ENCODE results near the gene KATNAL1. TPM values are rescaled to one million over a fixed set of nuclear protein-coding genes. Genes with fewer than 3 reads are reported as not detected.

Gene KATNAL1
- total RNA-seq, 4 donors from 2014 or later: 5.9 to 9.4 (median 7.5) TPM

GRCh38 chr13:30163441-30163840 is 143.9 kb downstream of the KATNAL1 start:
- Histone ChIP-seq H3K9me3 (no peaks in the 10 kb centered on the region), H3K27ac (no peak overlapping the region), H3K4me3 (no peak overlapping the region), H3K4me1 (no peaks in the 10 kb centered on the region), H3K27me3 (no peaks in the 10 kb centered on the region), H3K36me3 (no peaks in the 10 kb centered on the region)
- DNase-seq (ENCODE audit: low spot score in 2 of 2): peak in 1 of 2 donors; percentile 25
- TF ChIP-seq POLR2A (IDR thresholded peaks at IDR 0.05) (no peak), EP300 (IDR thresholded peaks at IDR 0.05) (no peak), CTCF (IDR thresholded peaks at IDR 0.05) (no peak), POLR2AphosphoS5 (IDR thresholded peaks at IDR 0.05) (no peak)
- WGBS: 97% methylated on average over 2 of the region's 2 CpGs

GRCh38 chr13:30159446-30159839 is 147.9 kb downstream of the KATNAL1 start:
- H3K9me3 ChIP-seq: no peaks in the 10 kb centered on the region
- no peaks in the 10 kb centered on the region for H3K36me3 ChIP-seq
- 35% methylated on average over 4 of the region's 4 CpGs for WGBS
- H3K27ac ChIP-seq: no peak overlapping the region
- no peak overlapping the region for H3K4me3 ChIP-seq
- no peak for DNase-seq (ENCODE audit: low spot score in 2 of 2)
- no peaks in the 10 kb centered on the region for H3K4me1 ChIP-seq
- no peak for TF ChIP-seq POLR2AphosphoS5 (IDR thresholded peaks at IDR 0.05)
- TF ChIP-seq EP300 (IDR thresholded peaks at IDR 0.05): no peak
- no peaks in the 10 kb centered on the region for H3K27me3 ChIP-seq

GRCh38 chr13:30158774-30159445 is 148.4 kb downstream of the KATNAL1 start:
- WGBS: 77% methylated on average over 8 of the region's 8 CpGs
- Histone ChIP-seq H3K4me1 (no peaks in the 10 kb centered on the region), H3K27me3 (peaks cover 2% of the 10 kb centered on the region), H3K36me3 (no peaks in the 10 kb centered on the region), H3K27ac (no peak overlapping the region), H3K4me3 (no peak overlapping the region), H3K9me3 (no peaks in the 10 kb centered on the region)
- TF ChIP-seq EP300 (IDR thresholded peaks at IDR 0.05) (no peak), CTCF (IDR thresholded peaks at IDR 0.05) (peak; percentile 4 to 17), POLR2AphosphoS5 (IDR thresholded peaks at IDR 0.05) (no peak)
- DNase-seq (ENCODE audit: low spot score in 2 of 2): no peak

GRCh38 chr13:30157616-30157993 is 149.7 kb downstream of the KATNAL1 start:
- no peak overlapping the region for H3K27ac ChIP-seq
- no peaks in the 10 kb centered on the region for H3K4me1 ChIP-seq
- no peaks in the 10 kb centered on the region for H3K36me3 ChIP-seq
- no peak for TF ChIP-seq POLR2A (IDR thresholded peaks at IDR 0.05)
- no peak for TF ChIP-seq CTCF (IDR thresholded peaks at IDR 0.05)
- TF ChIP-seq POLR2AphosphoS5 (IDR thresholded peaks at IDR 0.05): no peak
- no peak for TF ChIP-seq EP300 (IDR thresholded peaks at IDR 0.05)
- 58% methylated on average over 7 of the region's 7 CpGs for WGBS
- H3K27me3 ChIP-seq: peaks cover 5% of the 10 kb centered on the region
- H3K9me3 ChIP-seq: no peaks in the 10 kb centered on the region
- no peak for DNase-seq (ENCODE audit: low spot score in 2 of 2)
- no peak overlapping the region for H3K4me3 ChIP-seq

- H3K27ac ChIP-seq: no peak overlapping the region
- H3K36me3 ChIP-seq: no peaks in the 10 kb centered on the region
- no peak overlapping the region for H3K4me3 ChIP-seq
- H3K27me3 ChIP-seq: peaks cover 5% of the 10 kb centered on the region
- no peaks in the 10 kb centered on the region for H3K9me3 ChIP-seq
- no peak for DNase-seq (ENCODE audit: low spot score in 2 of 2)
- WGBS: 83% methylated on average over 14 of the region's 17 CpGs
- TF ChIP-seq POLR2A (IDR thresholded peaks at IDR 0.05) (no peak), POLR2AphosphoS5 (IDR thresholded peaks at IDR 0.05) (no peak), CTCF (IDR thresholded peaks at IDR 0.05) (no peak), EP300 (IDR thresholded peaks at IDR 0.05) (no peak)
- no peaks in the 10 kb centered on the region for H3K4me1 ChIP-seq
Measured at GRCh38 chr13:30156826-30157615, 150.3 kb downstream of the KATNAL1 start.

Data from suprapubic skin (tissue), 4 donors.